EL (cell line): Measurements from ENCODE around the gene PAM.
"Not testable (repeated sequence)": the region's sequence is repeated elsewhere in the genome, so short reads cannot be mapped to it uniquely, and the experiment has no call there.

Experiments used
- DNase-seq: peaks from one replicate; pipeline ENCODE4 v3.0.0-alpha.2; 2016

The PAM gene

GRCh38 chr5:103006921-103007320 lies 251.8 kb downstream of the PAM start:
- no peak for DNase-seq

GRCh38 chr5:103010168-103010567 lies 255.1 kb downstream of the PAM start:
- DNase-seq, result no peak

- DNase-seq, result no peak
Observed at GRCh38 chr5:103013933-103014552, 258.9 kb downstream of the PAM start.

- DNase-seq, result peak; percentile 24
Observed at GRCh38 chr5:103014983-103015382, 259.9 kb downstream of the PAM start.

- DNase-seq, result no peak
Observed at GRCh38 chr5:103016167-103016566, 261.1 kb downstream of the PAM start.

GRCh38 chr5:103019804-103020203 lies 264.7 kb downstream of the PAM start:
- DNase-seq, result no peak

- peak; percentile 68 for DNase-seq
Observed at GRCh38 chr5:103021314-103021713, 266.2 kb downstream of the PAM start.

GRCh38 chr5:103027267-103027666 lies 272.2 kb downstream of the PAM start:
- DNase-seq, result no peak

- no peak for DNase-seq
Observed at GRCh38 chr5:103031607-103032006, 276.5 kb downstream of the PAM start.

GRCh38 chr5:103033696-103034095 lies 278.6 kb downstream of the PAM start:
- DNase-seq, result no peak

- DNase-seq, result no peak
Observed at GRCh38 chr5:103034662-103035392, 279.7 kb downstream of the PAM start.

- no peak for DNase-seq
Observed at GRCh38 chr5:103035701-103036100, 280.6 kb downstream of the PAM start.

- no peak for DNase-seq
Observed at GRCh38 chr5:103036601-103037000, 281.5 kb downstream of the PAM start.

GRCh38 chr5:103037673-103038455 lies 282.8 kb downstream of the PAM start:
- DNase-seq, result no peak

- DNase-seq, result peak; percentile 54
Observed at GRCh38 chr5:103041071-103041676, 286.1 kb downstream of the PAM start.

- DNase-seq, result not testable (repeated sequence)
Observed at GRCh38 chr5:103046706-103047105, 291.6 kb downstream of the PAM start.

GRCh38 chr5:103057208-103058130 lies 302.4 kb downstream of the PAM start:
- DNase-seq, result peak; percentile 60

GRCh38 chr5:103059525-103059924 lies 304.4 kb downstream of the PAM start:
- no peak for DNase-seq

- DNase-seq, result no peak
Observed at GRCh38 chr5:103060424-103060954, 305.4 kb downstream of the PAM start.

- DNase-seq, result no peak
Observed at GRCh38 chr5:103066326-103066725, 311.2 kb downstream of the PAM start.

GRCh38 chr5:103073500-103073899 lies 318.4 kb downstream of the PAM start:
- DNase-seq, result not testable (repeated sequence)

- no peak for DNase-seq
Observed at GRCh38 chr5:103075442-103075841, 320.3 kb downstream of the PAM start.
